HL-60/S4 (cell line): ENCODE results near the gene NUDT8.
"Not testable (repeated sequence)": the region's sequence is repeated elsewhere in the genome, so short reads cannot be mapped to it uniquely, and the experiment has no call there.

Source experiments
- in situ Hi-C: fragments of 300-500 bp; cut with MboI; formaldehyde crosslinking; loops from 2 replicates; pipeline ENCODE4 v1.14.3; 2022; ENCODE audit warnings: low sequenced_read_pairs

The NUDT8 gene

DNA sequence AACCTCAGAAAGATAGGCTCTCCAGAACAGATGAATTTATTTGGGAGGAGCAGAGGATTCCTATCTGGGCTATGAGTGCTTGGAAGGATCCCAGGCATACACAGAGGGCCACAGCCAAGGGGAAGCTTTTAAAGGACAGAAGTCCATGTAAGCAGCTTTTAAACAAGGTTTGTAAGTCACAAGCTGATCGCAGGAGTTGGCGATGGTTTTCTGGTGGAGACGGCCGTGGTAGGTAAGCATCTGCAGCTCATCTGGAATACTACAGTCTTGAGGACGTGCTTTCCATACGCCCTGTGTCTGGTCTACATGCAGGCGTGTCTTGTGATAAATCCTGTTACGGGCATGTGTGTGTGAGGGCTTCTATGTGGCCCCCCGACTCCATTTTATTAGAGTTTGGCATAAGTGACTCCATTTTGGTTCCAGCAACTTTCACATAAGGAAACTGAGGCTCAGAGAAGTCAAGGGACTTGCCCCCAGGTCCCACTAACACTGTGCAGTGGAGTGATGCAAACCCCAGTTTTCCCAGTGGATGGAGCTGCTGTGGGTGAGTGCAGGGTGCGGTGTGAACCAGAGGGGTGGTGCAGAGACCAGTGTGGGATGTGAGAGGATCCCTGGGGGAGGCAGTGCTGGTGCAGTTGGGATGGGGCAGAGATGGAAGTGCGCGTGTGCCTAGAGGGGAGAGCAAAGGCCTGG lies 32.6 kb upstream of the NUDT8 start:
- in situ Hi-C loops, result no loop called here

DNA sequence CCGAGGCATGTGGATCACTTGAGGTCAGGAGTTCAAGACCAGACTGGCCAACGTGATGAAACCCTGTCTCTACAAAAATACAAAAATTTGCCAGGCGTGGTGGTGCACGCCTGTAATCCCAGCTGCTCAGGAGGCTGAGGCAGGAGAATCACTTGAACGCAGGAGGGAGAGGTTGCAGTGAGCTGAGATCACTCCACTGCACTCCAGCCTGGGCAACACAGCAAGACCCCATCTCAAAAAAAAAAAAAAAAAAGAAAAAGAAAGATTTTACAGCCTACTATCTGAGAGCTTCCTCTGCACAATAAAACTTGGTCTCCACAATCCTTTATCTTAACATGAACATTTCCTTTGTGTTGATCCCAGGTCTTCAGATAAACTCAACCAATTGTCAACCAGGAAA lies 31.0 kb upstream of the NUDT8 start:
- in situ Hi-C loops, result not testable (repeated sequence)

DNA sequence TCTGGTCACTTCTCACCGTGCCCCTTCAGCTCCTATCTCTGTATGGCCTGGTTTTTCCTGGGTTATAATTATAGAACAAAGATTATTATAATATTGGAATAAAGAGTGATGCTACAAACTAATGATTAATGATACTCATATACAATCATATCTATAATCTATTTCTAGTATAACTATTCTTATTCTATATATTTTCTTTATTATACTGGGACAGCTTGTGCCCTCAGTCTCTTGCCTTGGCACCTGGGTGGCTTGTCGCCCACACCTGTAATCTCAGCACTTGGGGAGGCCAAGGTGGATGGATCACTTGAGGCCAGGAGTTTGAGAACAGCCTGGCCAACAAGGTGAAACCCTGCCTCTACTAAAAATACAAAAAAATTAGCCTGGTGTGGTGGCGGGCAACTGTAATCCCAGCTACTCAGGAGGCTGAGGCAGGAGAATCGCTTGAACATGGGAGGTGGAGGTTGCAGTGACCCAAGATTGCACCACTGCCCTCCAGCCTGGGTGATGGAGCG lies 30.0 kb upstream of the NUDT8 start:
- in situ Hi-C loops, result not testable (repeated sequence)

DNA sequence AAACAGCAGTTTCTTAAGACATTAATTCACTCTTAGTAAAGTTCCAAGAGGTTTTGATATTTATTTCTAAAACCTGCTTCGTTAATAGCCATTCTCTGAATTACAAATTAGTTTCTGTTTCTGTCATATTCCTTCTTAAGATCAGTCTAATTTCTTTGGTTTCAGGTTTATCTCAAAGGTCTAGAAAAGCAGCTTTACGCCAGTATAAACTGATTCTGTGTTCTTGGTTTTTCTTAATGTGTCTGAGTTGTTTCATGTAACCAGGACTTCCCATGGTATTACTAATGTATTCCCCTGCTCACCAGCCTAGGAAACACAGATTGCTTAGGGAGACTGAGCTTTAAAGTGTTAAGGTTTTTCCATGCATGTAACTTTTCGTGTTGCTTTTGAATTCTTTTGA lies 27.6 kb upstream of the NUDT8 start:
- in situ Hi-C loops, result no loop called here

DNA sequence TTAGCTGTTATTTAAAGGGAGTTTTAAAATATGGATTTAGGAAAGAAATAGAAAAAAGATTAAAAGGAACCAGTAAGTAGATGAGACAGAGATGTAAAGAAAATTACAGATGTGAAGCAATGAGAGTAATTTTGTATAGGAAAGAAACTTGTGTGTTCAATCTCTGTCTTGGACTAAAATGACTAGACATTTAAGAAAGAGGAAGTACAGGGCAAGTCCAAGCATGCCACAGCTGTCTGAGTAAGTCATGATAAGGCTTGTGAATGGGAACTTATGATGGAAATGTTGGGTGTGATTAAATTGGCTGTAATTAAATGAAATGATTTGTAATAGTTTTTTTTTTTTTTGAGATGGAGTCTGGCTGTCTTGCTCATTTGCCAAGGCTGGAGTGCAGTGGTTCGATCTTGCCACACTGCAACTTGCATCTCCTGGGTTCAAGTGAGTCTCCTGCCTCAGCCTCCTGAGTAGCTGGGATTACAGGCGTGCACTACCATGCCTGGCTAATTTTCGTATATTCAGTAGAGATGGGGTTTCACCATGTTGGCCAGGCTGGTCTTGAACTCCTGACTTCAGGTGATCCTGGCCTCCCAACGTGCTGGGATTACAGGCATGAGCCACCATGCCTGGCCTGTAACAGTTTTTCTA lies 26.7 kb upstream of the NUDT8 start:
- in situ Hi-C loops, result no loop called here

DNA sequence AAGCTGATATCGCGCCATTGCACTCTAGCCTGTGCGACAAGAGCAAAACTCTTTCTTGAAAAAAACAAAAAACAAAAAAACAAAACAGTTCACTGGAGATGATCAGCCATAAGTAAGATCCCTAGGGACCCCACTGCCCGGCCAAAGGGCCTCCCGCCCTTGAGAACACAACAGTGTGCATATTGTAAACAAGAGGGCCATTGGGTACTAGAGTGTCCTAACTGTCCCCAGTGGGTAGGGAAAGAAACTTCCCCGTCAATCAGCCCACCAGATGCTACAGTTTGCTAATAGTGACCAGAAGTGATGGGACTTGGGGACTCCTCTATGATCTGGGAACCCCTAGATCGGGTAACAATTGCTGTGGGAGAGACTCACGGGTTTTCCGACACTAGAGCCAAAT lies 24.5 kb upstream of the NUDT8 start:
- in situ Hi-C loops, result no loop called here

DNA sequence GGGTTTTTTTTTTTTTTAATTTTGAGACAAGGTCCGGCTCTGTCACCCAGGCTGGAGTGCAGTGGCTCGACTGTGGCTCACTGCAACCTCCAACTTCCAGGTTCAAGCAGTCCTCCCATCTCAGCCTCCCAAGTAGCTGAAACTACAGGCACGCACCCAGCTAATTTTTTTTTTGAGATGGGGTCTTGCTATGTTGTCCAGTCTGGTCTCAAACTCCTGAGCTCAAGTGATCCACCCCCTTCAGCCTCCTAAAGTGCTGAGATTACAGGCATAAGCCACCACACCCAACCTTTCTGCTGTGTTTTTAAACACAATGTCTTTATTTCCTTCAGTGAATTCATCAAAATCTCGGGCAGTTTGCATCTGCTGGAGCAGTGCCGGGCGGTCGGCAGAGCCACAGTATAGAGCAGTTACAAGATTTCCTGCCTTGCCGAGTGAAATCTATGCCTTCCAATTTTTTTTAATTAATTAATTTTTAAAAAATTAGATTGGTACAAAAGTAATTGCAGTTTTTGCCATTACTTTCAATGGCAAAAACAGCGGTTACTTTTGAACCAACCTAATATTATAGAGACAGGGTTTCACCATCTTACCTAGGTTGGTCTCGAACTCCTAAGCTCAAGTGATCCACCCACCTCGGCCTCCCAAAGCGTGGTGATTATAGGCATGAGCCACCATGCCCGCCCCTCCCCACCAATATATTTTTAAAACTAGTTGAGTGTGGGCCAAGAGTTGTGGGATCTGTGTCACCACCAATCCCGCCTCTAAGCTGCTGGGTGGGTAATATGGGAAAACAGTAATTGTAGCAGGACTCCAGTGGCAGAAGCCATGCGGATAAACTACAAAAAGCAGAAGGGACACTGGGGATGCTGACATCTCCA lies 23.5 kb upstream of the NUDT8 start:
- in situ Hi-C loops, result no loop called here

DNA sequence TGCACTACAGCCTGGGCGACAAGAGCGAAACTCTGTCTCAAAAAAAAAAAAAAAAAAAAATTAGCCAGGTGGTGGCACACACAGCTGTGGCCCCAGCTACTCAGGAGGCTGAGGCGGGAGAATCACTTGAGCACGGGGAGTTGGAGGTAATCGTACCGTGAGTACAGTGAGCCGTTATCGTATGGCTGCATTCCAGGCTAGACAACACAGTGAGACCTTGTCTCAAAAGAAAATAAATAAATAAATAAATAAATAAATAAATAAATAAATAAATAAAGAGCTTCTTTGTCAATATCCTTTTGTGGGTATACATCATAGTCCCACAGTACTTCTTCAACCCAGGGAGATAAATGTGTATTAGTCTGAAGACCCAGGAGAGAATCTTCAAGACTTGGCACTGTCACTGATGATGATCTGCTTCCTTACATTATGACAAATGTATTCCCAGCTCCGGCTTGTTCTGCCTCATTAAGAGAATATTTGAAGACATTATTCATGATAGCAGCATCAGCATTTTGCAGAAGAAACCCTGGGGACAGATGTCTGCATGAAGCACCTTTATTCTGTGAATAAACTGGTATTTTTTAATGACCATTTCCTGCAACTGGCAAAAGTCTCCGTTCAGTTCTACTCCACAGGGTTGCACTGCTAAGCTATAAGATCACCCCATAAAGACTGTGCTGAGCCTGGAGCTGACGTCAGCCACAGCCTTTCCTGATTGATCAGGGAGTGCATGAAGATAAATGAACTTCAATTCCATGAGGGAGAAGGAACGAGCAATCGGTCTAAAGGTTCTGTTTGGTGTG lies 22.4 kb upstream of the NUDT8 start:
- in situ Hi-C loops, result no loop called here

DNA sequence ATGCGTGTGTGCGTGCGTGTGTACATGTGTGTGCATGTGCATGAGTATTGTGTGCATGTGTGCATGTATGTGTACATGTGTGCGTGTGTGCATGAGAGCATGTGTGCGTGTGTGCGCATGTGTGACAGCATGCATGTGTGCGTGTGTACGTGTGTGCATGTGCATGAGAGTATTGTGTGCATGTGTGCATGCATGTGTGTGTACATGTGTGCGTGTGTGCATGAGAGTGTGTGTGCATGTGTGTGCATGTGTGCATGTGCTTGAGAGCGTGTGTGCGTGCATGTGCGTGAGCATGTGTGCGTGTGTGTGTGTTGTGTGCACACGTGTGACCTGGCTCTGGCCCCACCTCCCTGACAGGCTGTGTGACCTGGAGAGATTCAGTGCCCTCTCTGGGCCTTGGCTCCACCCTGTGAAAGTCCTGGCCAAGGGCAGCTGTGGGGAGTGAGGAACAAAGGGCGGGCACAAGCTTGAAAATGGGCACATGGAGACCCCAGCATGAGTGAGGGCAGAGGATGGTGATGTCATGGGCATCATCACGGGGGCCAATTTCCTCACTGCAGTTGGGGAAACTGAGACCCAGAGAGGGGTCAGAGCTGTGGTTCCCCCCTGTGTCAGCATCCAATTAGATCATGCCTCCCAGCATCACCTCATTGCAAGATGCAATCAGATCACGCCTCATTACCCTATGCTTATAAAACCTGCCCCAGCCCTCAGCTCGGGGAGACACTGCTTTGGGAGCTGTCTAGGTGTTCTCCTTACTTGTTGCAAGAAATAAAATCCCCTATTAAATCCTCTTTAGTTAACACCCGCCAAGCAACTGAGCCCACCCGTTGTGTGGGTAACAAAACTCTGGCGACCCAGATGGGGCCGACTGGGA lies 20.1 kb upstream of the NUDT8 start:
- in situ Hi-C loops, result no loop called here

DNA sequence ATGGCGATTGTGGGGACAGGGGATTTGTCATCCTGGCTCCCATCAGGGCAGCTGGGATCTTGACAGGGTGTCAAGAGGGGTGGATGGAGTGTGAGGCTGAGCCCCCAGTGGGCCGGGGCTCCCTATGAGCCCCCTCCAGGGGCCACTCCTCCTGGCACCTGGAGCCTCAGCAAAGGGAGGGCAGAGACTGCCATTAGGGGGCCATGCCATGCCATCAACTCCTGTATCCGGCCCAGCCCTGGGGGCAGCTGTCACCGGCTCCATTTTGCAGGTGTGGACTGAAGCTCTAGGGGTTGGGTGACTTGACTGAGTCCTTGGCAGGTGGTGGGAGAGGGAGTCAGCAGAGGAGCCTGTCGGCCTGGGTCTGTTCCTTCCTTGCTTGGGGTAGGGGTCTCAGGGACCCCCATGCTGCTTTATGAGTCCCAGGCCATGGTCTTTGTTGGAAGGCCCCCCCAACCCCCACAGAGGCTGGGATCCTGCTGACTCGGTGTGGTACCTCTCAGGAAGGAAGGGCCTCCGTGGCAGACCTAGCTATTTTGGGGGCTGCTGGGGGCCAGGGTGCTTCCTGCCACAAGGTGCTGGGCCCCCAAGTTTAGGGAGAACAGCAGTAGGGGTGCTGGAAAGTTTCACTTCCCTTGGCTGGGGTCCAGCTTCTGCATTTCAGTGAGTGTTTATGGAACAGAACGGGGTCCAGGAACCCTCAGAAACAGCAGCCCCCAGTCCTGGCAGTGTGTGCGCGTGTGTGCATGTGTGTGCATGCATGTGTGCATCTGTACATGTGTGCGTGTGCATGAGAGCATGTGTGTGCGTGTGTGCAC lies 19.3 kb upstream of the NUDT8 start:
- in situ Hi-C loops, result no loop called here

DNA sequence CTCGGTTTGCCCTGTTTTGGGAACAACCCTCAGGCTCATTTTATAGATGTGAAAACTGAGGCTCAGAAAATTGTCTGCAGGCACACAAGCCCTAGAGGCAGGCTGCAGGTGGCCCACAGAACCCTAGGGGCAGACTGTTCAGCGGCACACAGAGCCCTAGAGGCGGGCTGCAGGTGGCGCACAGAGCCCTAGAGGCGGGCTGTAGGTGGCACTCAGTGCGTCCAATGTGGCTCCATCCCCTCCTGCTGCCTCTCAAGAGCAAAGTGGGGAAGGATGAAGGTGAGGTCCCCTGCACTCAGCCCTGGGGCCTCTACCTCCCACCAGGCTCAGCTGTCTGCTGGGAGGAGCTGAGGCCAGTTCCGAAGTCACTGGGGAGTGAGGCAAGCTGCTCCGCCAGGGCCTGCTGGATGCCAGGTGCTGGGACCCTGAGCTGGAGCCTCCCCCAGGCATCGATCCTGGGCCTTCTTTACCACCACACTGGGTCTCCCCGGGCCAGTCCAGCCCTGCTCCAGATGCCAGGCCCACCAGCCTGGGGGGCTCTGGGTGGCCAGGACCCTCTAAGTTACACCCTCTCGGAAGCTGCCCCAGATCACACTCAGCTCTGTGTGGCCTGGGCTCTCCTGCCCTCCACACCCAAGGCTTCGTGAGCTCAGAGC lies 18.5 kb upstream of the NUDT8 start:
- in situ Hi-C loops, result no loop called here

DNA sequence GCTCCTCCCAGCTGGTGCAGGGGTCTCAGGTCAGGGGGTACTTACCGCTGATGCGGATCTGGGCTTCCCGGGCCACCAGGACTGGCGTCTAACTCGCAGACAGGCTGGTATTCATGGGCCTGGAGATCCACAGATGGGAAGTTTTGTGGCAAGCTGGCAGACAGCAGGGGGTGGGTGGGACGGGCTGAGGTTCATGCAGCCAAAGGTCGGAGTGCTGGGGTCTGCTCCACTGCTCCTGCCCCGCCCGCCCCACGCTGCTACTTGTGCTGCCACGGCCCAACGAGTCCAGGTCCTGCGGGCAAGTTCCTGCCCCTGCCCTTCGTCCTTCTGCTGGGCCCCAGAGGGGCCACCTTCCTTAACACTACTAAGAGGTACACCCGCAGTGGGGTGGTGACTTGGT lies 17.7 kb upstream of the NUDT8 start:
- in situ Hi-C loops, result no loop called here

DNA sequence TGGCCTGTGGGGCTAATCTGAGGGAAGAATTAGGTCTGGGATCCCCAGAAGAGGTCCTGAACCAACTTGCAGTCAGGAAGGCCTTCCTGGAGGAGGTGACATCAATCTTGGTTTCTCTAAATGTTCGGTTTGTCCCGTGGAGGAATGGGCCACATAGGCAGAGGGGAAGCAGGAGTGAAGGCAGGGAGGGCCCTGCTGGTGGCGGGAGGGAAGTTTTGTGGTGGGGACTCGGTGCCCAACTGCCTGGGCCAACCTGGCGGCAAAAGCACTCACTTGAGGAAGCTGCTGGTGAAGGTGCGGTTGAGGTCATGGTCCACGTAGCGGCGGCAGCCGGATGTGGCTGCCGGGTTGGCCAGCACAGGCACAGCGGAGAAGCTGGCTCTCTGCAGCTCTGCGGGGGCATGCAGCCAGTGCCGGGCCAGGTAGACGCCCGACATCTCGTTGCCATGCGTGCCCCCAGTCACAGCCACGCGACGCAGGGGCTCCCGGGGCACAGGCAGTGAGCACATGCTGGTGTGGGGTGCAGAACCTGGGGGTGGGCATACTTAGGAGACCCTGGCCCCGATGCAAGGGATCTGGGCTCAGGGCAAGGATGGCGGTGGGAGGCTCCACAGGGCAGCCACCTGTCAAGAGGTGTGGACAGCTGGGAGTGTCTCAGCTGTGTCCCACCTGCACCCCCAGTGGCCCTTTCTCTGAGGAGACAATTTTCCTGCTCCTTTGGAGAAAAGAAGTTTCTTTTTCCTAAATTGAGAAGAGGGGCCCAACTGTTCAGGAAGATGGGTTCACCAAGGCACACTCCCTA lies 17.0 kb upstream of the NUDT8 start:
- in situ Hi-C loops, result no loop called here

DNA sequence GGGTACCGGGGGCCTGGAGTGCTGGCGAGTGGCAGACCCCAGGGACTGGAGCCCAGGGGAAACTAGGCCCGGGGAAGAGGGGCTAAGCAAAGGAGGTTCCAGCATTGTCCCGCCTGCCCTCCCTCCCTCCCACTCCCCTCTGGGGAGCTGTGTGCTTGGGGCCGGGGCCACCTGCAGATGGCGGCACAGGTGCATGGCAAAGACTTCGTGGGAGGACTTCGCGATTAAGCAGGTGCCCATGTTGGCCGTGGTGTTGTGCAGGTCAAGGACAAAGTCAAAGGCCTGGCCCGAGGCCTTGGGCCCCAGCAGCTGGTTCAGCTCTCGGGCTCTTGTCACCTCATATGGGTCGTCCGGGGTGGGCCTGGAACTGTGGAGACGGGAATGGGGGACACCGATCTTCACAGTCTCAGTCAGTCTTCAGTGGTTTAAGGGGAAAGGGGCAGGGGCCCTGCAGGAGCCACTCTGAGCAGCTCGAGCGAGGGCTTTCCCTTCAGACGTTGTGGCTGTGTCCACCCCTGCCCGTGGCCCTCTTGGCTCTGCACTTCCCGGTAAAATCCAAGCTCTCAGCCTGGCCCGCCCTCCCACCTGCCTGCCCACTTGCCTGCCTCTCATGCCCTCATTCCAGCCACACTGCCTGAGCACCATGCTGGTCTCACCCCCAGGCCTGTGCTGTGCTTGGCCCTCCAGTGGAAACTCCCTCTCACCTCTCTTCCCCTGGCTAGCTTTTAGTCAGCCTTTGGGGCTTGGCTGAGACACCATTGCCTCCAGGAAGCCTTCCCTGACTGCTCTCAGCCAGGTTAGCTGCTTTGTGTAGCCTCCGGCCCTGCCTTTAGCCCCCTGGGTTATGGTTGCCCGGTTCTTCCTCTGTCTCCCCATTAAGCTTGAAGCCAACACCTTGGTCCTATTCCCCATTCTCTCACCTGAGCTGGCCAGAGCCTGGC lies 16.1 kb upstream of the NUDT8 start:
- in situ Hi-C loops, result no loop called here

DNA sequence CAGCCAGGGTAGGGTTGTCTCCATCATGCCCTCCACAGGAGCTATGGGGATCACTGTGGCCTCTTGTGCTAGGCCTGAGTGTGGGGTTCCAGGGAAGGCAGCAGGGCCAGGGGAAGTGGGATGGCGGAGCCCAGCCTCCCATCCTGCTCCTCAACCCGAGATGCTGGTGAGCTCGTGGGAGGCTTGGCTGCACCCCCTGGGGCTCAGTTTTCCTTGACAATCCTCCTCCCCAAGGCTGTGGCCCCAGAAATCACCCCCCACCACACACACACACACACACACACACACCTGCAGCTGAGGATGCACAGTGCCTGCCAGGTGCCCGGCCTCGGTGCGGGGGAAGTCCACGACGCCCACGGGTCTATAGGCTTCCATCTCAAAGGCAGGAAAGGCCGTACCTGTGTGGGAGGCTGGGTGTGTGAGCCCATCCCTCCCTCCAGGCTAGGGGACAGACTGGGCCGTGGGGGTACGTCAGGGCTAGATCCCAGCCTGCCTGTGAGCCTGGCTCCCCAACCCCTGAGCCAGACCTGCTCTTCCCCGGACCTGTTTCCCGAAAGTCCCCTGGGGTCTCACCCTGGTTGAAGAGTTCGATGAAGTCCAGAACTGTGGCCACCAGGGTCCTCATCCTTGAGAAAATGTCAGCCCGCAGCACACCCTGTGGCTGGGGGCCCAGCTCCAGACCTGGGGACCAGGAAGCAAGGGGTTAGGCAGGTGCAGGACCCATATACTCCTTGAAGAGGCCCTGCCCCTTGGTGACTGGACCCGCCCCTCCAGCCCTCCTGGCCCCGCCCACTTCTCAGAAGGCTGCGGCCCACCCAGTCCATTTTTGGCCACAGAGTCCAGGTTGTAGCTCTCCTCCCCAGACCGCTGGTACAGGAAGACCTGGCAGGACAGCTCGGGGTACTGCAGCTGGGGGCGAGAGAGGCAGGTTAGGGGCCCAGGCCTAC lies 15.0 kb upstream of the NUDT8 start:
- in situ Hi-C loops, result no loop called here

DNA sequence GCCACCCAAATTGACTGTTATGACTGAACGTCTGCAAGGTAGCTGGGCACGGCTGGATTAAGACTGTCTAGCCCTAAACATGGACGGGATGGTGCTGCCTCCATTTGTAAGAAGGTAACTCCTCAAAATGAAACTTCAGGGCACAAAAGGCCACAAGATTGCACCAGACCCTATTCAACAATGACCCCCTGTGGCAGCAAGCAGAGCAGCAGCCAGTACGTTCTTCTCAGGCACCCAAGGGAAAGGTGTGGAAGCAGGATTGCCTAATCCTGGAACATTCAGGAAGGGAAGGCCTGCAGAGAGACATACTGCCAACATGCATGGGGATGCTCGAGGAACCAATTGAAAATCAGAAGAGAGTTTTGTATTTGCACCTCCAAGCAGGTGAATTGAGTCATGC lies 14.3 kb upstream of the NUDT8 start:
- in situ Hi-C loops, result no loop called here
